Iris pigment epithelial cell (primary cell): Measurements from ENCODE around the gene CLMN.

ENCODE experiments used
- DNase-seq: peaks from one replicate; pipeline ENCODE4 v3.0.0-alpha.2; 2011; ENCODE audit warnings: low read depth

CLMN gene

GRCh38 chr14:95260537-95261361, 59.0 kb downstream of the CLMN start:
- DNase-seq, result peak; percentile 85

DNA sequence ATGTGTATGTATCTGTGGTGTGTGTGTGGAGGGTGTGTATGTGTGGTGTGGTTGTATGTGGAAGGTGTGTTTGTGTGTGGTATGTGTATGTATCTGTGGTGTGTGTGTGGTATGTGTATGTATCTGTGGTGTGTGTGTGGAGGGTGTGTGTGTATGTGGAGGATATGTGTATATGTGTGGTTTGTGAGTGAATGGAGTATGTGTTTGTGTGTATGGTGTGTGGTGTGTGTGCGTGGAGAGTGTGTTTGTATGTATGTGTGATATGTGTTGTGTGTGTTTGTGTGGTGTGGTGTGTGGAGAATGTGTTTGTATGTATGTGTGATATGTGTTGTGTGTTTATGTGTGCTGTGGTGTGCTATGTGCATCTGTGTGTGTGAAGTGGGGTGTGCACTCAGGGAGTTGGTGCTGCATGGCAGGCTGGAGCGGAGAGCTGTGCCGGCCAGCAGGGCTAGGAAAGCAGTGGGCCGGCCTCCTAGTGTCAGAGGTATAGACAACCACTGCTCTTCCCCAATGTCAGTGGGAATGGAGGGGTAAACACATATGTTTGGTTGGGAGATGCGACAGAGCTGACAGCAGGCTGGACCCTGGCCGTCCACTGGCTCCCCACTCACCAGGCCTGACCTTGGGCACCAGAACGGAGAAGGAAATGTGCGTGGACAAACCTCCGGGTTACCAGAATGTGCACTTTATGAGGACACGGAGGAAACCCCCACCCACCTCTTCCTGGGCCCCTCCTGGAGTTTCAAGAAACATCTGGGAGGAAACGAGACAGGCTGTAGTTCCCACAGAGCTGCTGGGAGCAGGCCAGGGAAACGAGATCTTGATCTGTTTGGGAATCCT, 60.7 kb downstream of the CLMN start:
- DNase-seq, result peak; percentile 26

GRCh38 chr14:95258156-95258555, 61.6 kb downstream of the CLMN start:
- DNase-seq, result no peak

DNA sequence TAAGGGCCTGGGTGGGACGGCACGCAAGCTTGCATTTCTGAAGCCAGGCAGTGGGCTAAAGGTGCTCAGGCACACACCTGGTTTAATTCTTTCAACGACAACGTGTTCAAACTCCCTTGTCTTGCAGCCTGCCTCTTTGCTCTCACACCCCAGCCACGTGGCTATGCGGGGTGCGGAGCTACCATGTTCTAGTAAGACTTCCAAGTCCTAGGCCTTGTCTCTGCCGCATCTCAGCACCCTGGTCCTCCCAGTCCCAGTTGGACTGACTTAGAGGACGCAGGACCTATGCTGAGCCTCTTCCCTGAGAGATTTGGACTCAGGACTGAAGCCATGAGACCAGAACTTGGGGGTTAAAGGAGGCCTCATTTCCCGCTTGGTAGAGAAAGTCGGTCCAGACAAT, 62.2 kb downstream of the CLMN start:
- DNase-seq, result no peak

DNA sequence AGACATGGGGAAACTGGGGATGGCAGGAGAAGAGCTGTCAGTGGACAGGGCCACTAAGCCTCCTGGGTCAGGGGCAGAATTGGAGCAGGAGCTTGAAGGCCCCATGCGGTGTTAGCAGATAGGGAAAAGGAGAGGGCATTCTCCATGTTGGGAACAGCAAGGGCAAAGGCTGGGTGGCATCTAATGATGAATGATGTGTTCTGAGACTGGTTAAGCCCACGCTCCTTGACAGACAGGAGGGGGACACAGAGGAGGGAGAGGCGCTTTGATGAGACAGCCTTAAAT, 63.0 kb downstream of the CLMN start:
- no peak for DNase-seq

DNA sequence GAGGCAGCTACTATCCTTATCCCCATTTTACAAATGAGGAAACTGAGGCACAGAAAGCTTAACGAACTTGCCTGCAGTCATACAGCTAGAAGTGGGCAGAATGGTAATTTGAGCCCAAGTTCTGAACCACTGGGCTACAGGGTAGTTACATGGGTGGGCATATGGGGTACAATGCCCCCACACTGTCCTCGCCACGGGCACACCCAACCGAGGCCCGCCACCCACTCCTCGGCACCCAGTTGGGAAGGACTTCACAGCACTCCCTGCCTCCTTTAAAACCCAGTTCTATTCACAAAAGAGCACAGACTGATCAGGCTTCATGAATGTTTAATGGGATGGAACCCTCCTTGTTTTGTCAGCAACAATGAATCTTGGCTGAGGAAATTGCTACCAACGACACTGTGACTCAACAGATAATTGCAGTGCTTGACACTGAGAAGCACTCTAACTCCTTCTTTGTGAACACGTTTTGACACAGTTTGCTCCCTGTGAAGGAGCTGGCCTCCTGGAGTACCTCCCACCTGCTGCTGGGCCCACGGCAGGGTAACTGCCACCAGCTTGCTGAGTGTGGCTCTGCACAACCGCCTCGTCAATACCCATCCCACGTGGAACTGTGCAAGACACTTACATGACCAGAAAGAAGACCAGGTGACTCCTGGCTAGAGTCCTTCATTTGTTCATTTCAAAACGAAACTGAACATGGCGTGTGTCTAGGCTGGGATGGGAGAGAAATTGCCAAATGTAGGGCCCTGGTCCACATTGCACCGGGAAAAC, 63.5 kb downstream of the CLMN start:
- DNase-seq, result no peak

DNA sequence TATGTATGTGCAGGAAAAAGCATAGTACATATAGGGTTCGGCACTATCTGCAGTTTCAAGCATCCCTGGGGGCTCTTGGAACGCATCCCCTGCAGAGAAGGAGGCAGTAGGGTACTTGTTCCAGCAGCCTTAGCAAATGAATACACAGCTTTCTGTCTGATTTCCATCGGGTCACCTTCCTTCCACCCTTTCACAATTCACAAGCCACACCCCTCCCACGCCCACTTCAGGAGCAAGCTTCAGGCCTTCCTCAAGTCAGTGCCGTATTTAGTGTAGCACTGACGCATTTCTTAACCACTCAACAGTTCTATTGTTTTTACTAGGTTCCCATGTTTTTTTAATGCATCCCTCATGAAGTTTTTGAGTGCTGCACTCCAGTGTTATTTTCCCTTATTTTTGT, 64.2 kb downstream of the CLMN start:
- peak; percentile 92 for DNase-seq

DNA sequence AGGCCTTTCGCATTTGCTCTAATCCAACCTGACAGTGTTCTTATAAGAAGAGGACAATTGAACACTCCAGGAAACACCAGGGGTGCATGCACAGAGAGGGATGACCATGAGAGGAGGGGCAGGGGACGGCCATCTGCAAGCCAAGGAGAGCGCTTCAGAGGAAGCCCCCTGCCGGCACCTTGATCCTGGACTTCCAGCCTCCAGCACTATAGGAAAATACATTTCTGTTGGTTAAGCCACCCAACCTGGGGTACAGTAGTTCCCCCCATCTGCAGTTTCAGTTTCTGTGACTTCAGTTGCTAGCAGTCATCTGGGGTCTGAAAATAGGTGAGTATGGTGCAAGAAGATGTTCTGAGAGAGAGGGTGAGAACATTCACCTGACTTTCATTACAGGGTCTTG, 64.7 kb downstream of the CLMN start:
- no peak for DNase-seq

DNA sequence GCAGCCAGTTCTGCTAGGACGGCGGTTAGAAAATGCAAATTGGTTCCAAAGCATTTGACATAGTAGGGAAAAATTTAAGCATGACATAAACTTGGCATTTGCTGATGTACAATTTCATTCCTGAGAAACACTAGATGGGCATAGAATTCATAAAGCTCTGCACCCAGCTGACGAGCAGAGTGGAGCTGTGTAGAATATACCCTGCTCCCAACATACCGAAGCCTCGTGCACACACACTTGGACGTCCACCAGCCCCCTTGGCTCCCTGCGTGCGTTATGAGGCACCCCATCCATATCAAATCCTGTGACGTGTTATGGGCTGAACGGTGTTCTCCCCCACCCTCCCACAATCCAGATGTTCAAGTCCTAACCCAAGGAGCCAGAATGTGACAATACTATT, 65.4 kb downstream of the CLMN start:
- DNase-seq, result no peak

DNA sequence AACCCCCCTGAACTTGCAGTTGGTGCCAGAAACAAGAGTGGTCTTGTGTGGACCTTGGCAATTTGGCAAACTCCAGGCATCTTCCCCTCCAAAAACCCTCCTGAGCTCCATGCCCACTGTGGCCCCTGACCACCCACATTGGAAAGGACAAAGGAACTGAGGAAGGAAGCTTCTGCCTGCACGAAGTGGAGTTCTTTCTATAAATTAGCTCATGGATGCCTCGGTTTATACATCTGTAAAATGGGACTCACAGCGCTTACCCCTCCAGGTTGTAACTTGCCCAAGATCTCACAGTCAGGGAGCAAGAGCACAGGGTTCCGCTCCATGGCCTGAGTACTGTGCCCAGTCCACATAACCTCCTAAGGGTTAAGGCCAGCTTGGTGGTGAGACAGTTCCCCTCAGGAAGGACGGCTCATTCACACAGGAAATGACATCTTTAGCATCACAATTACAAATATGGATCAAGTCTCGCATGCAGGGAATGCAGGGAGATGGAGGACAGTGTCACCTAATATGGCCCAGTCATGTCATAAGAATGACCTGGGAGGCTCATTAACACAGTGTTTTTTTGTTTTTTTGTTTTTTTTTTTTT, 66.6 kb downstream of the CLMN start:
- no peak for DNase-seq

- no peak for DNase-seq
These were observed 67.5 kb downstream of the CLMN start for GRCh38 chr14:95252219-95252618.

DNA sequence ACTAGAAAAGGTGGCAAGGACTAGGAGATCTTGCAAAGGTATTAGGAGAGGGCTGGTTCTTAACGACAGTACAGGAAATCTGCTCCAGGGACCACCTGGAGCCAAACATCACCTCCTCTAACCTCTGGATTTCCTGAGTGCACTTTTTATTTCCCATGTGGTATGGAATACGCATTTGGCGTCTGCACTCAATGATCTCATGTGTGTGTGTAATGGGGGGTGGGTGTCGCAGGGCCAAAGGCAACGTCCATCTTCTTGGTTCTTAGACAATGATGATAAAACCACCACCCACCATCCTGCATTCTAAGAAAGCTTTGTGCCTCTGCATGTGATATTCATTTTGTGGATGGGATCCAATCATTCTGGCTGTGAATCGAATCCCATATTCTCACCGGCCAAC, 68.8 kb downstream of the CLMN start:
- no peak for DNase-seq

GRCh38 chr14:95250140-95250769, 69.5 kb downstream of the CLMN start:
- no peak for DNase-seq

- no peak for DNase-seq
These were observed 71.3 kb downstream of the CLMN start for GRCh38 chr14:95248432-95248831.

DNA sequence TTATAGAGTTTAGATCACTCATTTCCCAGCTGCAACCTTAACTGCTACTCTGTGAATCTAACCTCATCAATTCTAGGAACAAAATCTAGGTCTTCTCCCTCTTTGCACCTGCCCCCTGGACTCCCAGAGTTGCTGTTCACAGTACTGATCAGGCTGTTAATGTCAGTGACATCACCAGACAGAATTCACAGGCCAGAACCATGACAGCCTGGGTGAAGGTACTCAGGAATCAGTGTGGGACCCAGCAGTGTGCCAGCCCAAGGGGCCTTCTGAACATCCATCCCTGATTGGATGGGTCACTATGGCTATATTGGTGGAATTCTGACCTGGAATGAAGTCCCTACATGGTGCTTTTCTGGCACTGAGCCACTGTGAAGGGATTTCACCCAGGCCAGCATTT, 72.8 kb downstream of the CLMN start:
- DNase-seq, result no peak

DNA sequence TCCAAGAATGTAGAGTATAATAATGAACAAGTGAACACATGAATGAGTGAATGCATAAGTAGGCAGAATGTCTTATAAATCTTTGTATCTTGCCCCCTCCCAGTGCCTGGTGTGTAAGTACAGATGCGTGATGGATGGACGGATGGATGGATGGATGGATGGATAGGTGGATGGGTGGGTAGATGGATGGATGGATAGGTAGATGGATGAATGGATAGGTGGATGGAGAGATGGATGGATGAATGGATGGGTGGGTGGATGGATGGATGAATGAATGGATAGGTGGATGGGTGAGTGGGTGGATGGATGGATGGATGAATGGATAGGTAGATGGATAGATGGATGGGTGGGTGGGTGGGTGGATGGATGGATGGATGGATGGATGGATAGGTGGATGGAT, 74.4 kb downstream of the CLMN start:
- DNase-seq, result no peak

DNA sequence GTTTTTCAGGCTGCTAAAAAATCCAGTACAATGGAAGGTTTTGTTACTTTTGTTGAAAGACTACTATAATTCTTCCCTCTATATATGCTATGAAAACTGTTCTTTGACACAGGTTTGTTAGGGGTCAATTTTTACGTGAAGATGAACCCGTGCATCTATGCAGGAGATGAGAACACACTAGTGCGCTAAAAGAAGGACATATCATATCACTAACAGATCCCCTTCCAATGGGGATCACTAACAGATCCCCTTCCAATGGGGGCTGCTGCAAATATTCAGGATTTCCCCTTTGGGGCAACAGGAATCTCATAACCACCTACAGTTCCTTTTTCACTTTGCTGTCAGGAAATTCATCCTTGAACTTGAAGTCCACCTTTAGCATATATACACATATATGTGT, 75.1 kb downstream of the CLMN start:
- no peak for DNase-seq

- DNase-seq, result no peak
These were observed 76.8 kb downstream of the CLMN start for GRCh38 chr14:95242870-95243269.

- DNase-seq, result no peak
These were observed 78.6 kb downstream of the CLMN start for GRCh38 chr14:95240859-95241813.

DNA sequence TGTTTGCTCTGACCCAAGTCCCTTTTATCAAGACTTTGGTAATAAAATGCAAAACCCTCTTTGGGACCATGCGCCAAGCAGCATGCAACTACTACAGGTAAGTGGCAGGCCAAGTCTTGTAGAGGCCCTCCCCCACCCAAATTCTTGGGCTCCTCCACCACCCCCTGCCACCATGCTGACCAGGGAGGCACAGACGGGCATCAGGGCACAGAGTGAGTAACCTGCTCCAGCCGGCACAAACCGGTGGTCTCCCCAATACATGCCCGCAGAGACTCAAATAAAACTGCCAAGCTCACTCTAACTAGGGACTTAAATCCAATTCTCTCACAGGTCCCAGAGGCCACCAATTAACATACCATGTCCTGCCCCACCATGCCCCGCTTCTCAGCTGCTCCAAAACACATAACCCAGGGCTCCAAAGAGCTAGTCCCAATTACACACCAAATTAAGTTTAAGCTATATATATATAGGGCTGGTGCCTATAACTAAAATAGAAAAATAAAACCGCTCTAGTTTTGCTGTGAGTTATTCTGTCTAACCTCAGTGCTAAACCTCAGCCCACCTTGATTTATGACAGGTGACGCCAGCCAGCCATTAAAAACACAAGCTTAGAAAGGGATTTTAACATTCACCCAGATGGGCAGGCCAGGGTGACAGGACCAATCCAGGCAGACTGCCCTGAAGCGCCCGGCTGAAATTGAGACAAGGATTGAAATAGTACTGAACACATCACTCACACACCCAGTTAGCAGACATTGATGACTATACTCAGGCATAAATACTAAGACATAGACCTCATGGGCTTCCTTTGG, 81.0 kb downstream of the CLMN start:
- DNase-seq, result no peak
